Measurements from ENCODE around the gene ELAVL1. TPM values are rescaled to one million over a fixed set of nuclear protein-coding genes. Genes with fewer than 3 reads are reported as not detected.
A peak's percentile ranks its signal among the peaks of the same experiment; 100 is the strongest.

Gene ELAVL1
- total and polyA plus RNA-seq, 9 of the 15 experiments (the other 6 are each of a cell fraction or from before 2014, with no cell fraction given), result 4.3 to 172 (median 69.2) TPM

- TF ChIP-seq AFF4 (CRISPR knock-in tag; IDR thresholded peaks at IDR 0.05) (peak; percentile 65; the same call in 1 of the 2 replicates), ILK (tag; IDR thresholded peaks at IDR 0.05; ENCODE audit: borderline replicate concordance, low read depth) (no peak), RB1 (IDR thresholded peaks at IDR 0.05; ENCODE audit: low read depth) (peak; percentile 76), MBD2 (IDR thresholded peaks at IDR 0.05; ENCODE audit: borderline replicate concordance, low read depth) (peak; percentile 90), ZNF695 (CRISPR knock-in tag; IDR thresholded peaks at IDR 0.05) (no peak), PHF20 (IDR thresholded peaks at IDR 0.05; ENCODE audit: partially characterized antibody) (peak; percentile 91), LEF1 (IDR thresholded peaks at IDR 0.05) (no peak), BRD4 (IDR thresholded peaks at IDR 0.05) (peak; percentile 75), EHMT2 (IDR thresholded peaks at IDR 0.05) (no peak), NFE2 (IDR thresholded peaks at IDR 0.05; ENCODE audit: low read depth) (0 out of 2 replicates have a peak, but pooled peaks have one; percentile 2), SNIP1 (IDR thresholded peaks at IDR 0.05; ENCODE audit: low read depth) (no peak), ZNF41 (CRISPR knock-in tag; conservative IDR thresholded peaks at IDR 0.05) (no peak), L3MBTL2 (IDR thresholded peaks at IDR 0.05) (peak; percentile 92), RFX1 (IDR thresholded peaks at IDR 0.05) (no peak), CEBPG (CRISPR knock-in tag; IDR thresholded peaks at IDR 0.05) (peak; percentile 99), CEBPG (tag; conservative IDR thresholded peaks at IDR 0.05 in 1 of 2, IDR thresholded peaks at IDR 0.05 in 1 of 2) (peak; percentile 99 to 100), MAX (CRISPR knock-in tag; IDR thresholded peaks at IDR 0.05) (peak; percentile 98)
- TF ChIP-seq, protein P1, sequence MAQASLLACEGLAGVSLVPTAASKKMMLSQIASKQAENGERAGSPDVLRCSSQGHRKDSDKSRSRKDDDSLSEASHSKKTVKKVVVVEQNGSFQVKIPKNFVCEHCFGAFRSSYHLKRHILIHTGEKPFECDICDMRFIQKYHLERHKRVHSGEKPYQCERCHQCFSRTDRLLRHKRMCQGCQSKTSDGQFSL (CRISPR knock-in tag; IDR thresholded peaks at IDR 0.05), result no peak
- TF ChIP-seq, protein P1 (tag; IDR thresholded peaks at IDR 0.05), result no peak
- TF ChIP-seq, protein P2, sequence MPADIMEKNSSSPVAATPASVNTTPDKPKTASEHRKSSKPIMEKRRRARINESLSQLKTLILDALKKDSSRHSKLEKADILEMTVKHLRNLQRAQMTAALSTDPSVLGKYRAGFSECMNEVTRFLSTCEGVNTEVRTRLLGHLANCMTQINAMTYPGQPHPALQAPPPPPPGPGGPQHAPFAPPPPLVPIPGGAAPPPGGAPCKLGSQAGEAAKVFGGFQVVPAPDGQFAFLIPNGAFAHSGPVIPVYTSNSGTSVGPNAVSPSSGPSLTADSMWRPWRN (IDR thresholded peaks at IDR 0.05; ENCODE audit: low read depth), result no peak
- TF ChIP-seq, protein P3, sequence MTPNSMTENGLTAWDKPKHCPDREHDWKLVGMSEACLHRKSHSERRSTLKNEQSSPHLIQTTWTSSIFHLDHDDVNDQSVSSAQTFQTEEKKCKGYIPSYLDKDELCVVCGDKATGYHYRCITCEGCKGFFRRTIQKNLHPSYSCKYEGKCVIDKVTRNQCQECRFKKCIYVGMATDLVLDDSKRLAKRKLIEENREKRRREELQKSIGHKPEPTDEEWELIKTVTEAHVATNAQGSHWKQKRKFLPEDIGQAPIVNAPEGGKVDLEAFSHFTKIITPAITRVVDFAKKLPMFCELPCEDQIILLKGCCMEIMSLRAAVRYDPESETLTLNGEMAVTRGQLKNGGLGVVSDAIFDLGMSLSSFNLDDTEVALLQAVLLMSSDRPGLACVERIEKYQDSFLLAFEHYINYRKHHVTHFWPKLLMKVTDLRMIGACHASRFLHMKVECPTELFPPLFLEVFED (CRISPR knock-in tag; conservative IDR thresholded peaks at IDR 0.05), result 0 out of 2 replicates have a peak, but pooled peaks have one; percentile 32
Observed at GRCh38 chr19:7943444-7944176, 61.8 kb downstream of the ELAVL1 start, which contains the start of gene TIMM44 (continued).
